CD4-positive, alpha-beta T cell treated with Interferon gamma for 1 hour (primary cell): ENCODE data around the gene BAIAP3.

Source experiments
- DNase-seq: peaks from one replicate; pipeline ENCODE4 v3.0.0-alpha.2; 2020

Gene BAIAP3

GRCh38 chr16:1300664-1301476 is 32.6 kb upstream of the BAIAP3 start:
- DNase-seq, result peak; percentile 73

GRCh38 chr16:1301562-1301961 is 31.9 kb upstream of the BAIAP3 start:
- DNase-seq, result no peak

- DNase-seq, result peak; percentile 19
Measured at GRCh38 chr16:1305823-1306222, 27.6 kb upstream of the BAIAP3 start.

GRCh38 chr16:1306334-1306733 is 27.1 kb upstream of the BAIAP3 start:
- DNase-seq, result no peak

- DNase-seq, result no peak
Measured at GRCh38 chr16:1308036-1308976, 25.1 kb upstream of the BAIAP3 start.

- peak; percentile 96 for DNase-seq
Measured at GRCh38 chr16:1308977-1309885, 24.2 kb upstream of the BAIAP3 start, which contains the start of gene UBE2I. Gene UBE2I, plus strand, starts transcription at chr16:1309636. Its CDS starts 4,395 bp downstream, at chr16:1314031.

GRCh38 chr16:1309888-1310831 is 23.3 kb upstream of the BAIAP3 start:
- DNase-seq, result peak; percentile 60

- peak; percentile 32 for DNase-seq
Measured at GRCh38 chr16:1310832-1311200, 22.6 kb upstream of the BAIAP3 start.

GRCh38 chr16:1311212-1311737 is 22.2 kb upstream of the BAIAP3 start:
- DNase-seq, result no peak

GRCh38 chr16:1311738-1312466 is 21.5 kb upstream of the BAIAP3 start:
- DNase-seq, result no peak

- no peak for DNase-seq
Measured at GRCh38 chr16:1312467-1312816, 21.0 kb upstream of the BAIAP3 start.

GRCh38 chr16:1312903-1313302 is 20.5 kb upstream of the BAIAP3 start:
- no peak for DNase-seq

GRCh38 chr16:1313721-1314369 is 19.6 kb upstream of the BAIAP3 start:
- no peak for DNase-seq

GRCh38 chr16:1314399-1315068 is 18.9 kb upstream of the BAIAP3 start:
- no peak for DNase-seq

GRCh38 chr16:1315081-1316032 is 18.1 kb upstream of the BAIAP3 start:
- DNase-seq, result no peak

GRCh38 chr16:1316033-1316405 is 17.4 kb upstream of the BAIAP3 start:
- no peak for DNase-seq

- DNase-seq, result no peak
Measured at GRCh38 chr16:1317479-1318267, 15.8 kb upstream of the BAIAP3 start.

- no peak for DNase-seq
Measured at GRCh38 chr16:1318268-1318545, 15.2 kb upstream of the BAIAP3 start.
